ENCODE measurements around the gene IMMP2L. TPM values are rescaled to one million over a fixed set of nuclear protein-coding genes. Genes with fewer than 3 reads are reported as not detected.

Gene IMMP2L
- total and polyA plus RNA-seq, 2 of the 4 experiments (the other 2 are of a cell fraction), result 5.8 to 9.3 TPM

GRCh38 chr7:111483078-111483477, 79.2 kb downstream of the IMMP2L start:
- no peak overlapping the region for H2BK5ac ChIP-seq (ENCODE audit: low read depth, low read length, poor library complexity, severe bottlenecking)
- no peak overlapping the region for H3K27ac ChIP-seq (ENCODE audit: insufficient read depth, low read length)
- no peak overlapping the region for H2AK9ac ChIP-seq (replicated peaks; ENCODE audit: low read depth, low read length, poor library complexity)
- H2BK15ac ChIP-seq (ENCODE audit: low read depth, low read length), result no peak overlapping the region
- H4K8ac ChIP-seq (ENCODE audit: low read depth in 2 of 2, low read length in 2 of 2), result no peak overlapping the region
- no peaks in the 10 kb centered on the region for H3K79me1 ChIP-seq (ENCODE audit: low read depth in 1 of 2, low read length in 2 of 2)
- H3K9ac ChIP-seq (ENCODE audit: low read depth, low read length), result no peak overlapping the region
- dilution Hi-C loops (cut with HindIII; ENCODE audit: low sequenced_read_pairs, unreplicated experiment), result no loop called here
- ChIA-PET POLR2A (ENCODE audit: unreplicated experiment) (no interaction called here), CTCF (no interaction called here)
- no peak overlapping the region for H3K4ac ChIP-seq (ENCODE audit: low read depth, low read length)
- no peaks in the 10 kb centered on the region for H4K20me1 ChIP-seq (ENCODE audit: insufficient read depth, low read length)
- H3K14ac ChIP-seq (replicated peaks; ENCODE audit: low read depth, low read length), result no peak overlapping the region
- H4K5ac ChIP-seq (ENCODE audit: low read depth, low read length), result no peak overlapping the region
- H3K27me3 ChIP-seq (ENCODE audit: control insufficient read depth, insufficient read depth, low read length), result no peaks in the 10 kb centered on the region
- H3K56ac ChIP-seq (ENCODE audit: extremely low read depth, insufficient read depth, low read length), result no peak overlapping the region
- H3K4me1 ChIP-seq (ENCODE audit: control insufficient read depth, insufficient read depth, low read length), result no peaks in the 10 kb centered on the region
- in situ Hi-C loops (cut with MboI; ENCODE audit: low sequenced_read_pairs), result loop anchor here (10.0 kb wide), 1 partner anchor 148 kb away; no protein-coding TSS in a partner anchor
- no peak overlapping the region for H3K18ac ChIP-seq (ENCODE audit: low read depth, low read length)
- H3K36me3 ChIP-seq (ENCODE audit: control insufficient read depth, insufficient read depth, low read length), result no peaks in the 10 kb centered on the region
- no peak overlapping the region for H3K4me2 ChIP-seq (ENCODE audit: low read depth, low read length)
- ATAC-seq (ENCODE audit: low read depth) (no peak), DNase-seq (no peak)
- H2AK5ac ChIP-seq (ENCODE audit: low read depth, low read length), result no peak overlapping the region
- intact Hi-C loops (cut with micrococcal nuclease), result no loop called here
- no peak overlapping the region for H2BK20ac ChIP-seq (ENCODE audit: low read depth, low read length)
- H3K23ac ChIP-seq (ENCODE audit: low read depth, low read length), result no peak overlapping the region
- no peaks in the 10 kb centered on the region for H3K9me1 ChIP-seq (ENCODE audit: insufficient read depth, low read length)
- H2BK120ac ChIP-seq (ENCODE audit: low read depth, low read length), result no peak overlapping the region
- TF ChIP-seq CEBPB (IDR thresholded peaks at IDR 0.05; ENCODE audit: low read depth, low read length) (peak; percentile 49; the same call in 1 of the 2 replicates), FOS (IDR thresholded peaks at IDR 0.05; ENCODE audit: low read depth, low read length) (no peak)
- H3K9me3 ChIP-seq (ENCODE audit: control insufficient read depth, insufficient read depth, low read length), result no peaks in the 10 kb centered on the region
- no CpG with 5 or more reads among the region's 2 CpGs for WGBS, 2 experiments (ENCODE audit: extremely low coverage in 2 of 2, insufficient read length in 1 of 2)
- no peak overlapping the region for H4K91ac ChIP-seq (ENCODE audit: insufficient read depth, low read depth, low read length)
- no peak overlapping the region for H3K4me3 ChIP-seq (ENCODE audit: insufficient read depth, low read depth, low read length)
- H2AFZ ChIP-seq (replicated peaks; ENCODE audit: low read length, poor library complexity), result no peak overlapping the region
- no TSS peak for BruUV-seq (replicated peaks)
